Measurements from ENCODE around the gene KLHL25. TPM values are rescaled to one million over a fixed set of nuclear protein-coding genes. Genes with fewer than 3 reads are reported as not detected.

KLHL25 gene
- total and polyA plus RNA-seq, 2 of the 13 experiments (the other 11 are each of a cell fraction or from before 2014, with no cell fraction given) = 3.7 to 8.2 TPM

- TF ChIP-seq ZNF354B (CRISPR knock-in tag; IDR thresholded peaks at IDR 0.05) = no peak
- TF ChIP-seq MED1 (CRISPR knock-in tag; IDR thresholded peaks at IDR 0.05) = peak; percentile 66
- TF ChIP-seq MXD3 (CRISPR knock-in tag; IDR thresholded peaks at IDR 0.05) = no peak
- 0 out of 2 replicates have a peak, but pooled peaks have one; percentile 39 for TF ChIP-seq PRDM10 (CRISPR knock-in tag; IDR thresholded peaks at IDR 0.05; ENCODE audit: low read depth)
- TF ChIP-seq MLX (CRISPR knock-in tag; IDR thresholded peaks at IDR 0.05) = no peak
- TF ChIP-seq ZNF276 (CRISPR knock-in tag; IDR thresholded peaks at IDR 0.05; ENCODE audit: low read depth) = no peak
- TF ChIP-seq ZNF20 (CRISPR knock-in tag; IDR thresholded peaks at IDR 0.05) = no peak
- no peak for TF ChIP-seq ZNF333 (CRISPR knock-in tag; IDR thresholded peaks at IDR 0.05; ENCODE audit: borderline replicate concordance)
- TF ChIP-seq MAX (IDR thresholded peaks at IDR 0.05) = peak; percentile 52; the same call in 1 of the 2 replicates
- no peak for TF ChIP-seq CC2D1A (CRISPR knock-in tag; IDR thresholded peaks at IDR 0.05)
- TF ChIP-seq EEA1 (CRISPR knock-in tag; IDR thresholded peaks at IDR 0.05; ENCODE audit: borderline replicate concordance) = no peak
- no peak for TF ChIP-seq GMEB1 (CRISPR knock-in tag; IDR thresholded peaks at IDR 0.05; ENCODE audit: borderline replicate concordance)
- TF ChIP-seq KDM5B (CRISPR knock-in tag; IDR thresholded peaks at IDR 0.05; ENCODE audit: borderline replicate concordance) = no peak
- peak; percentile 62; the same call in 1 of the 2 replicates for TF ChIP-seq NCOR1 (IDR thresholded peaks at IDR 0.05; ENCODE audit: borderline replicate concordance, low read length)
- TF ChIP-seq TAF15 (IDR thresholded peaks at IDR 0.05; ENCODE audit: low read depth, low read length, poor library complexity, severe bottlenecking) = no peak
- 0 out of 2 replicates have a peak, but pooled peaks have one; percentile 45 for TF ChIP-seq ATF2 (CRISPR knock-in tag; IDR thresholded peaks at IDR 0.05)
- no peak for TF ChIP-seq ZNF776 (CRISPR knock-in tag; IDR thresholded peaks at IDR 0.05)
- TF ChIP-seq ZFAT (CRISPR knock-in tag; conservative IDR thresholded peaks at IDR 0.05) = no peak
- peak; percentile 84 for TF ChIP-seq FOXP1 (IDR thresholded peaks at IDR 0.05)
- peak; percentile 92 for TF ChIP-seq FOXP1 (CRISPR knock-in tag; IDR thresholded peaks at IDR 0.05)
These were observed 13.6 kb downstream of the KLHL25 start (continued) for GRCh38 chr15:85781099-85781498.

All from HepG2 (cell line).